Effector memory CD8-positive, alpha-beta T cell (primary cell): ENCODE data around the gene LMNTD2.

ENCODE experiments used
- ATAC-seq: fragments of 150-1000 bp; cut with Tn5 transposase; replicated peaks from 2 replicates; pipeline ENCODE4 v1.10.0; 2021; ENCODE audit warnings: mild to moderate bottlenecking, moderate library complexity
- DNase-seq, 3 experiments: peaks; one replicate each; pipeline ENCODE4 v3.0.0; 2021
- H3K27ac Mint-ChIP-seq, 2 donors: one replicate each; pipeline ENCODE4 v1.8.0; 2022; ENCODE audit warnings: mild to moderate bottlenecking in 2 of 2, mixed read lengths in 2 of 2, moderate library complexity in 2 of 2
- H3K27me3 Mint-ChIP-seq, 2 donors: one replicate each; pipeline ENCODE4 v1.8.0; 2022; ENCODE audit warnings: mixed read lengths in 2 of 2
- H3K36me3 Mint-ChIP-seq: one replicate; pipeline ENCODE4 v1.8.0; 2022; ENCODE audit warnings: mild to moderate bottlenecking, moderate library complexity, mixed read lengths; ENCODE audit not compliant: insufficient read depth
- H3K4me1 Mint-ChIP-seq, 2 donors: one replicate each; pipeline ENCODE4 v1.8.0; 2022; ENCODE audit warnings: low read depth in 2 of 2, mixed read lengths in 2 of 2
- H3K4me3 Mint-ChIP-seq, 2 donors: one replicate each; pipeline ENCODE4 v1.8.0; 2022; ENCODE audit warnings: mild to moderate bottlenecking in 2 of 2, mixed read lengths in 2 of 2, moderate library complexity in 2 of 2
- H3K9me3 Mint-ChIP-seq, 2 donors: one replicate each; pipeline ENCODE4 v1.8.0; 2022; ENCODE audit warnings: mixed read lengths in 2 of 2

LMNTD2 gene

GRCh38 chr11:504994-505344, 55.6 kb downstream of the LMNTD2 start:
- H3K9me3 Mint-ChIP-seq = no peaks in the 10 kb centered on the region
- peaks cover 11 to 12% of the 10 kb centered on the region in 2 donors for H3K4me1 Mint-ChIP-seq
- peak overlapping the region; percentile 41 to 98 for H3K4me3 Mint-ChIP-seq
- no peak for ATAC-seq
- DNase-seq = no peak
- no peaks in the 10 kb centered on the region for H3K27me3 Mint-ChIP-seq
- H3K36me3 Mint-ChIP-seq = peaks cover 59% of the 10 kb centered on the region
- H3K27ac Mint-ChIP-seq = peak overlapping the region; percentile 100
